Measurements from ENCODE around the gene OR2AG2.
"Not testable (repeated sequence)": the region's sequence is repeated elsewhere in the genome, so short reads cannot be mapped to it uniquely, and the experiment has no call there.

OR2AG2 gene

GRCh38 chr11:6771926-6772893, at the start of gene OR2AG2:
Gene OR2AG2 (minus strand): TSS chr11:6771976. CDS start chr11:6768957, 3,019 bp downstream.
- Histone ChIP-seq H3K36me3 (ENCODE audit: control insufficient read depth in 2 of 2, insufficient read depth in 2 of 2, low read length in 2 of 2) (no peaks in the 10 kb centered on the region), H3K4me1 (ENCODE audit: control insufficient read depth in 2 of 2, insufficient read depth in 2 of 2, low read length in 2 of 2) (no peaks in the 10 kb centered on the region), H3K27ac (ENCODE audit: low read depth in 2 of 2, low read length in 2 of 2) (no peak within 1 kb of the TSS), H3K4me3 (ENCODE audit: low read length in 2 of 2) (no peak within 1 kb of the TSS), H3K27me3 (ENCODE audit: control insufficient read depth in 2 of 2, insufficient read depth in 2 of 2, low read length in 2 of 2) (no peaks in the 10 kb centered on the region), H3K9ac (ENCODE audit: low read depth in 1 of 2, low read length in 2 of 2) (no peak within 1 kb of the TSS), H3K9me3 (ENCODE audit: control insufficient read depth in 2 of 2, low read length in 2 of 2) (no peaks in the 10 kb centered on the region)

- H3K9ac ChIP-seq (ENCODE audit: low read depth in 1 of 2, low read length in 2 of 2), result no peak overlapping the region
- no peak overlapping the region for H3K4me3 ChIP-seq (ENCODE audit: low read length in 2 of 2)
- H3K27me3 ChIP-seq (ENCODE audit: control insufficient read depth in 2 of 2, insufficient read depth in 2 of 2, low read length in 2 of 2), result no peaks in the 10 kb centered on the region
- H3K4me1 ChIP-seq (ENCODE audit: control insufficient read depth in 2 of 2, insufficient read depth in 2 of 2, low read length in 2 of 2), result no peaks in the 10 kb centered on the region
- H3K9me3 ChIP-seq (ENCODE audit: control insufficient read depth in 2 of 2, low read length in 2 of 2), result no peaks in the 10 kb centered on the region
- H3K27ac ChIP-seq (ENCODE audit: low read depth in 2 of 2, low read length in 2 of 2), result no peak overlapping the region
- no peaks in the 10 kb centered on the region for H3K36me3 ChIP-seq (ENCODE audit: control insufficient read depth in 2 of 2, insufficient read depth in 2 of 2, low read length in 2 of 2)
These were observed 47.2 kb upstream of the OR2AG2 start for GRCh38 chr11:6818967-6819366.

GRCh38 chr11:6817694-6818093, 45.9 kb upstream of the OR2AG2 start:
- H3K9me3 ChIP-seq (ENCODE audit: control insufficient read depth in 2 of 2, low read length in 2 of 2), result no peaks in the 10 kb centered on the region
- peaks cover 0 to 2% of the 10 kb centered on the region in 2 donors for H3K27me3 ChIP-seq (ENCODE audit: control insufficient read depth in 2 of 2, insufficient read depth in 2 of 2, low read length in 2 of 2)
- no peak overlapping the region for H3K4me3 ChIP-seq (ENCODE audit: low read length in 2 of 2)
- no peak overlapping the region for H3K27ac ChIP-seq (ENCODE audit: low read depth in 2 of 2, low read length in 2 of 2)
- H3K36me3 ChIP-seq (ENCODE audit: control insufficient read depth in 2 of 2, insufficient read depth in 2 of 2, low read length in 2 of 2), result no peaks in the 10 kb centered on the region
- H3K4me1 ChIP-seq (ENCODE audit: control insufficient read depth in 2 of 2, insufficient read depth in 2 of 2, low read length in 2 of 2), result no peaks in the 10 kb centered on the region
- no peak overlapping the region for H3K9ac ChIP-seq (ENCODE audit: low read depth in 1 of 2, low read length in 2 of 2)

- Histone ChIP-seq H3K36me3 (ENCODE audit: control insufficient read depth in 2 of 2, insufficient read depth in 2 of 2, low read length in 2 of 2) (no peaks in the 10 kb centered on the region), H3K27ac (ENCODE audit: low read depth in 2 of 2, low read length in 2 of 2) (no peak overlapping the region), H3K4me3 (ENCODE audit: low read length in 2 of 2) (no peak overlapping the region), H3K9me3 (ENCODE audit: control insufficient read depth in 2 of 2, low read length in 2 of 2) (no peaks in the 10 kb centered on the region), H3K9ac (ENCODE audit: low read depth in 1 of 2, low read length in 2 of 2) (no peak overlapping the region), H3K27me3 (ENCODE audit: control insufficient read depth in 2 of 2, insufficient read depth in 2 of 2, low read length in 2 of 2) (peaks cover 0 to 2% of the 10 kb centered on the region in 2 donors), H3K4me1 (ENCODE audit: control insufficient read depth in 2 of 2, insufficient read depth in 2 of 2, low read length in 2 of 2) (no peaks in the 10 kb centered on the region)
These were observed 41.9 kb upstream of the OR2AG2 start for GRCh38 chr11:6813656-6814055.

GRCh38 chr11:6812390-6813005, 40.7 kb upstream of the OR2AG2 start:
- no peaks in the 10 kb centered on the region for H3K9me3 ChIP-seq (ENCODE audit: control insufficient read depth in 2 of 2, low read length in 2 of 2)
- peaks cover 0 to 2% of the 10 kb centered on the region in 2 donors for H3K27me3 ChIP-seq (ENCODE audit: control insufficient read depth in 2 of 2, insufficient read depth in 2 of 2, low read length in 2 of 2)
- H3K36me3 ChIP-seq (ENCODE audit: control insufficient read depth in 2 of 2, insufficient read depth in 2 of 2, low read length in 2 of 2), result no peaks in the 10 kb centered on the region
- H3K4me1 ChIP-seq (ENCODE audit: control insufficient read depth in 2 of 2, insufficient read depth in 2 of 2, low read length in 2 of 2), result no peaks in the 10 kb centered on the region
- H3K4me3 ChIP-seq (ENCODE audit: low read length in 2 of 2), result no peak overlapping the region
- H3K9ac ChIP-seq (ENCODE audit: low read depth in 1 of 2, low read length in 2 of 2), result no peak overlapping the region
- H3K27ac ChIP-seq (ENCODE audit: low read depth in 2 of 2, low read length in 2 of 2), result no peak overlapping the region

- H3K27me3 ChIP-seq (ENCODE audit: control insufficient read depth in 2 of 2, insufficient read depth in 2 of 2, low read length in 2 of 2); H3K9me3 ChIP-seq (ENCODE audit: control insufficient read depth in 2 of 2, low read length in 2 of 2); H3K4me3 ChIP-seq (ENCODE audit: low read length in 2 of 2); H3K27ac ChIP-seq (ENCODE audit: low read depth in 2 of 2, low read length in 2 of 2); H3K4me1 ChIP-seq (ENCODE audit: control insufficient read depth in 2 of 2, insufficient read depth in 2 of 2, low read length in 2 of 2); H3K9ac ChIP-seq (ENCODE audit: low read depth in 1 of 2, low read length in 2 of 2); H3K36me3 ChIP-seq (ENCODE audit: control insufficient read depth in 2 of 2, insufficient read depth in 2 of 2, low read length in 2 of 2): not testable (repeated sequence)
These were observed 29.3 kb upstream of the OR2AG2 start for GRCh38 chr11:6801075-6801474.

- Histone ChIP-seq H3K27ac (ENCODE audit: low read depth in 2 of 2, low read length in 2 of 2) (no peak within 1 kb of the TSS), H3K9me3 (ENCODE audit: control insufficient read depth in 2 of 2, low read length in 2 of 2) (no peaks in the 10 kb centered on the region), H3K36me3 (ENCODE audit: control insufficient read depth in 2 of 2, insufficient read depth in 2 of 2, low read length in 2 of 2) (no peaks in the 10 kb centered on the region), H3K9ac (ENCODE audit: low read depth in 1 of 2, low read length in 2 of 2) (no peak within 1 kb of the TSS), H3K4me3 (ENCODE audit: low read length in 2 of 2) (no peak within 1 kb of the TSS), H3K4me1 (ENCODE audit: control insufficient read depth in 2 of 2, insufficient read depth in 2 of 2, low read length in 2 of 2) (no peaks in the 10 kb centered on the region), H3K27me3 (ENCODE audit: control insufficient read depth in 2 of 2, insufficient read depth in 2 of 2, low read length in 2 of 2) (no peaks in the 10 kb centered on the region)
These were observed 27.6 kb upstream of the OR2AG2 start, which contains the start of gene OR6A2 for GRCh38 chr11:6799402-6799801. Gene OR6A2 (minus strand): TSS chr11:6799689. CDS start chr11:6795708, 3,981 bp downstream.

- Histone ChIP-seq H3K27ac (ENCODE audit: low read depth in 2 of 2, low read length in 2 of 2) (no peak overlapping the region), H3K36me3 (ENCODE audit: control insufficient read depth in 2 of 2, insufficient read depth in 2 of 2, low read length in 2 of 2) (no peaks in the 10 kb centered on the region), H3K4me1 (ENCODE audit: control insufficient read depth in 2 of 2, insufficient read depth in 2 of 2, low read length in 2 of 2) (no peaks in the 10 kb centered on the region), H3K9me3 (ENCODE audit: control insufficient read depth in 2 of 2, low read length in 2 of 2) (no peaks in the 10 kb centered on the region), H3K4me3 (ENCODE audit: low read length in 2 of 2) (no peak overlapping the region), H3K9ac (ENCODE audit: low read depth in 1 of 2, low read length in 2 of 2) (no peak overlapping the region), H3K27me3 (ENCODE audit: control insufficient read depth in 2 of 2, insufficient read depth in 2 of 2, low read length in 2 of 2) (no peaks in the 10 kb centered on the region)
These were observed 22.9 kb upstream of the OR2AG2 start for GRCh38 chr11:6794639-6795038.

- H3K9ac ChIP-seq (ENCODE audit: low read depth in 1 of 2, low read length in 2 of 2), result no peak overlapping the region
- H3K27ac ChIP-seq (ENCODE audit: low read depth in 2 of 2, low read length in 2 of 2), result no peak overlapping the region
- no peaks in the 10 kb centered on the region for H3K36me3 ChIP-seq (ENCODE audit: control insufficient read depth in 2 of 2, insufficient read depth in 2 of 2, low read length in 2 of 2)
- no peak overlapping the region for H3K4me3 ChIP-seq (ENCODE audit: low read length in 2 of 2)
- H3K9me3 ChIP-seq (ENCODE audit: control insufficient read depth in 2 of 2, low read length in 2 of 2), result no peaks in the 10 kb centered on the region
- H3K4me1 ChIP-seq (ENCODE audit: control insufficient read depth in 2 of 2, insufficient read depth in 2 of 2, low read length in 2 of 2), result no peaks in the 10 kb centered on the region
- no peaks in the 10 kb centered on the region for H3K27me3 ChIP-seq (ENCODE audit: control insufficient read depth in 2 of 2, insufficient read depth in 2 of 2, low read length in 2 of 2)
These were observed 18.8 kb upstream of the OR2AG2 start for GRCh38 chr11:6790546-6790945.

- no peak within 1 kb of the TSS for H3K4me3 ChIP-seq (ENCODE audit: low read length in 2 of 2)
- H3K27ac ChIP-seq (ENCODE audit: low read depth in 2 of 2, low read length in 2 of 2), result no peak within 1 kb of the TSS
- no peak within 1 kb of the TSS for H3K9ac ChIP-seq (ENCODE audit: low read depth in 1 of 2, low read length in 2 of 2)
- no peaks in the 10 kb centered on the region for H3K4me1 ChIP-seq (ENCODE audit: control insufficient read depth in 2 of 2, insufficient read depth in 2 of 2, low read length in 2 of 2)
- no peaks in the 10 kb centered on the region for H3K27me3 ChIP-seq (ENCODE audit: control insufficient read depth in 2 of 2, insufficient read depth in 2 of 2, low read length in 2 of 2)
- no peaks in the 10 kb centered on the region for H3K9me3 ChIP-seq (ENCODE audit: control insufficient read depth in 2 of 2, low read length in 2 of 2)
- no peaks in the 10 kb centered on the region for H3K36me3 ChIP-seq (ENCODE audit: control insufficient read depth in 2 of 2, insufficient read depth in 2 of 2, low read length in 2 of 2)
These were observed 10.9 kb upstream of the OR2AG2 start, which contains the start of gene OR2AG1 for GRCh38 chr11:6782720-6783119. Gene OR2AG1 (plus strand): TSS chr11:6783020. CDS start chr11:6785038, 2,018 bp downstream.
